Gastroesophageal sphincter (tissue), 3 donors: ENCODE results near the gene PGLYRP2.

ENCODE experiments used
- CTCF ChIP-seq, 4 experiments: fragments of 200-600 bp in 2 of 4; fragments of 450-650 bp in 2 of 4; sonication (generic) in 1 of 4; IDR thresholded peaks; one replicate each; pipeline ENCODE4 v1.5.1; 2017 to 2019; ENCODE audit warnings: antibody characterized with exemption in 4 of 4, mild to moderate bottlenecking in 2 of 4, moderate library complexity in 2 of 4
- POLR2A ChIP-seq, 2 donors: fragments of 450-650 bp; IDR thresholded peaks; one replicate each; pipeline ENCODE4 v1.6.1; 2017; ENCODE audit warnings: antibody characterized with exemption in 2 of 2, mild to moderate bottlenecking in 2 of 2, moderate library complexity in 1 of 2

DNA sequence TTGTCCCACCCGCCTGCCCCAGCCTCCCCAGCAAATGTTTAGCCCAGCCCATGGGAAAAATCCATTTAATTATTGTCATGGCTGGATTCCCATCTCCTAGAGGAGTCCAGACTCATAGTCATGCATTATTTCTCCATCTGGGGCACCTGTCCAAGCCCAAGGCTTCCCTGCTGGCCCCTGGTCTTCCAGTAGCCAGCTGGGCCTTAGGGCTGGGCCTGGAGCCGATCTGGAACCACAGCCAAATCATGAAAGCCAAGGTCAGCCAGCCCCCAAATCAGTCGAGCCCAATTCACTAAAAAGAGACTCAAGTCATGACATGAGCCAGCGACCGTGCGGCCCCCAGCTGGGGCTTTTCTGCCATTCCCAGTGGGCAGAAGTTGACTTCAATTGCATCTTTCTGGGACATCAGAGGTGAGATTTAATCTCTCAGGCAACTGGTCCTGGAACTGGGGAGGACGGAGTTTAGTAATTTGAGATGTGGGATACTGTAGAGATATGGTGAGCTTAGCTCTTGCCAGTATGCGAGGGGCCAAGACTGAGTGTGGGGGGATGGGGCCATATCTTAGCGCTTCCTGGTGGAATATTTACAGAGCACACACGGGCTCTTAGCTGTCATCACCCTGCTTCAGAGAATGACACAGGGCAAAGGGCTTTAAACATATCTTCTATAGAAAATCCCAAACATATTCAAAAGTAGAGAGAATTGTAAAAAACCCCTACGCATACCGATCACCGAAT is 9.4 kb upstream of the PGLYRP2 start:
- TF ChIP-seq CTCF (IDR thresholded peaks at IDR 0.05) (no peak), POLR2A (IDR thresholded peaks at IDR 0.05) (no peak)
